ENCODE results near the gene ZNF148.

Gene ZNF148

DNA sequence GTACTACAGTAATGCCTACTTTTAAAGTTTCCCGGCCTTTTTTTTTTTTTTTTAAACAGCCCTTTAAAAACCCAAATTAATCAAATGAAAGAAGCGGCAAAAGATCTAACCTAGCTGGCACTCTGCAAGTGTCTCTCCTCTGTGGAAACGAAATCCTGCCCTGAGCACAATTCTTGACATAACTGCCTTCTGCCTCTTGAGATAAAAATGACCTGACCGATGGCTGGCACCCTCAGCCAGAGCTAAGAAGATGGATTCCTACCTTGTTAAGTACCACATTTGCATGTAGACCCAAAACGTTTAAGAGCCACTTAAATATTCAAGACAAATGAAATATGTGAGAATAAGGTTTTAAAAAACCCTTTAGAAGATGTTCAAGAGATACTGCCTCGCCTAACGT lies 146.0 kb downstream of the ZNF148 start:
- no peak for DNase-seq (ENCODE audit: low read depth in 3 of 3)

DNA sequence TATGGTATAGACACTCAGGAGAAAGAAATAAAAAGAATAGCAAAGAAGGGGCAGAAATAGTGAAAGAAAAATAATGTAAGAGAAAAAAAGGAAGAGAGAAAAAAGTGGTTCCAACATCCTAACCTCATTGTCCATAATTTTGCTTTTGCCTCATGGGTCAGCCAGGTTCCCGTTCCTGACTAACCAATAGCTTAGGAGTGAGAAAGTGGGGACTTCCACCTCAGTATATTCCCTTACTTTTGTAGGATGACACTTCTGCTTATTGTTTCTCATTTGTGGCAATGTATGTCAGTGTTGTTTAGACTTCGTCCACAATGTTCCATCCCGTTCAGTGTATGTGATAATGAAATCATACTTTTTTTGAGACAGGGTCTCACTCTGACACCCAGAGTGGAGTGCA lies 153.3 kb downstream of the ZNF148 start:
- DNase-seq (ENCODE audit: low read depth in 3 of 3) = no peak

DNA sequence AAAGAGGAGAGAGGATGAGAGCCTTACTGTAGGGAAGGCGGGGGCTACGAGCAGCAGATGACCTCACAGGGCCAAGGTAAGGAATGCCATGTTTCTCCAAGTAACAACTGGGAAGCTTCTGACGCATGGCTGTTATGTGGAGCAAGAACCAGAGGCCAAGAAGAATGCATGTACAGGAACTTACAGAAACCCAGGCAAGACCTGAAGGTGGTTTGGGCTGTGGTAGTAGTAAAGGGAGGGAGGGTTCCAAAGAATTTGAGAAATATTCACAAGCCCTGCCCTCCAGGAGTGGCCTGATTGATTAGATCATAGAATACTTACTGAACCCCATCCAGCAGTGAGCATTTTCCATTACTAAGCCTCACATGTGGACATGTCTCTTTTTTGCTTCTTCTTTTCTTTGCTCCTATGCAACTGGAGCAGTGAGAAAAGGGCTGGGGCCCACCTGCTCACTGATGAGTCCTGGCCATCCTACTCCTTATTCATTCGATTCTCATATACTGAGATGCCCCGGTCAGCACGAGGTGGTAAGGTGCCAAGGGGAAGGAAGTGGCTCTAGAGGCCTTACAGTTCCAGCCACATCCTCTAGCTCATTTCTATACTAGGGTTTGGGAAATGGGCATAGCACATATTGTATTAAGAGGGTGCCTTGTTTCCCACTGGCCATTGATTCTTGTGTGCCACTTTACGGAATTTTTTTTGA lies 154.2 kb downstream of the ZNF148 start:
- DNase-seq (ENCODE audit: low read depth in 3 of 3) = no peak

DNA sequence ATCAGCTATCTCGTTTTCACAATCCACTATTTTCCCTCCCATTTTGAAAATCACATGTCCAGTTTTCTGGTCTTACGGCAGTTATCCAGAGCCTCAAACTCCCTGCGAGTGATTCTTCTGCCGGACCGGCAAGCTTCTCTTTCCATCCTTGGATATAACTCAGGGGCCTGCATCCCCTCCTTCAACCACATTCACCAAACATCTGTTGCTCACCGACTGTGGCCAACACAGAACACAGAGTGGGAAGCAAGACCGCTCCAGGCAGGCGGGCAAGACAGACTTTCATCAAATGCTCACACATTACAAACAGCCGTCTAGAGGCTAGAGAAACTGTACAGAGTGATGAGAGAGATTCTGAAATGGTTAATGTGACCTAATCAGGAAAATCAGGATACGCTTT lies 154.9 kb downstream of the ZNF148 start:
- no peak for DNase-seq (ENCODE audit: low read depth in 3 of 3)

DNA sequence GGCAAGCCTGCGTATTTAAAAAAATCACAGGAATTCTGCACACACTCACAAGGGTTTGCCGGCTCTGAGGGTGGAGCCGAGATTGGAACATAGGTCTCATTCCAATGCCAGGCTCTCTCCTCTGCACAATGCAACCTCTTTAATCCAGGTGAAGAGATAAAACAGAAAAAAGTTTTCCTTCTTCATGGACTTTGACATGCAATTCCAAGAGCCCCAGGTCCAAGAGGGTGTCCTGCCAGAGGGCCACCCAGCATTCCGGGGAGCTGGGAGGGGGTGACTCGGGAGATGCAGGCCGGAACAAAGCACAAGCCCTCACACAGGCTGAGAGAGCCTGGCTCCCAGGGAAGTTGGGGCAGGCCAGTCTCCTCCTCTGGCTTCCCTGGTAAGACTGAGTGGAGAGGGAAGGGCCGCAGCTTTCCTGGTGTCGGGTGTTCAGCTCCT lies 155.8 kb downstream of the ZNF148 start:
- DNase-seq (ENCODE audit: low read depth in 3 of 3) = no peak

DNA sequence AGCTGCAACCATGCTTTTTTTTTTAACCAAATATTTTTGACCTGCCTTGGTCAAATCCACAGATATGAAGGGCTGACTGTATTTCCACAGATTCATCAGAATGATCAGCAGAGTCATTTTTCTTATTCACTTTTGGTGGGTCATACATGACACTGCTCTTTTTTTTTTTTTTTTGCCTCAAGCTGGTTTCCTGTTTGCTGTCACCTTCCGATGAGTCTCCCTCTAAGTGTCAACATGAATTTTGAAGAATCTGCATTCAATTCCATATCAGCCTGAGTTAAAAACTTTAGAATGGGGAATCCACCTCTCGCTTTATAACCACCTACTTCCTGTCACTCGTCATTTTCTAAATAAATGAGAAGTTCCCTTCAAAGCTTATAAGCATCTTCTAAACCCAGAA lies 160.4 kb downstream of the ZNF148 start:
- DNase-seq (ENCODE audit: low read depth in 3 of 3) = no peak

DNA sequence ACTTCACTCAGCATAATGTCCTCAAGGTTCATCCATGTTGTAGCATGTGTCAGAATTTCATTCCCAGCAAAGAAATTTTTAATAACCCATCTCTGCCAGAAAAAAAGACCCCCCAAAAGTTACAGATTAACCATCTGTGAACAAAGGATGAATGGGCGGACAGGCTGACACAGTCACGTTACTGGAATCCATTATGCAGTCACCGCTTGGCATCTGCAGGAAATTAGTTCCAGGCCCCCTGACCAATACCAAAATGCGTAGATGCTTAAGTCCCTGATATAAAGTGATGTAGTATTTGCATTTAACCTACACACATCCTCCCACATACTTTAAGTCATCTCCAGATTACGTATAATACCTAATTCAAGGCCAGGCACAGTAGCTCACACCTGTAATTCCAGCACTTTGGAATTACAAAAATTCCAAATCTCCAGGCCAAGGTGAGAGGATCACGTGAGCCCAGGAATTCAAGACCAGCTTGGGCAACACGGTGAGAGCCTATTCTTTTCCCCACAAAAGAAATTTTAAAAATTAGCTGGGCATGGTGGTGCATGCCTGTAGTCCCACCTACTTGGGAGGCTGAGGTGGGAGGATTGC lies 161.1 kb downstream of the ZNF148 start:
- no peak for DNase-seq (ENCODE audit: low read depth in 3 of 3)

DNA sequence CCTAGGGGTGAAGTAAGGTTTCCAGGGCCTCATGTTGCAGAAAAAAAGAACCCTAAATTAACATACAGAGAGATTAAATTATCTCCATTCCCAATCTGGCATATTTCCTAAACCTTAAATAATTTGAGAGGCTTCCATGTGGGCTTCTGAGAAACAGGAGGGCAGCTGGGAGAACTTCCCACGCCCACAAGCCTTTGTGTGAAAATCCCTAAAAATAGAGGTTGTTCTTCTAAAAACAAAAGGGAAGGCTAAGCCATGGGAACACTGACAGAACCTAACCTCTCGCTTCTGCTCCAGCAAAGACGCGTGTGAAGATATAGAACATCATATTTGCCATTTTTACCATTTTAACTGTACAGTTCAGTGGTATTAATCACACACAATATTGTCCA lies 161.8 kb downstream of the ZNF148 start:
- DNase-seq (ENCODE audit: low read depth in 3 of 3) = no peak

DNA sequence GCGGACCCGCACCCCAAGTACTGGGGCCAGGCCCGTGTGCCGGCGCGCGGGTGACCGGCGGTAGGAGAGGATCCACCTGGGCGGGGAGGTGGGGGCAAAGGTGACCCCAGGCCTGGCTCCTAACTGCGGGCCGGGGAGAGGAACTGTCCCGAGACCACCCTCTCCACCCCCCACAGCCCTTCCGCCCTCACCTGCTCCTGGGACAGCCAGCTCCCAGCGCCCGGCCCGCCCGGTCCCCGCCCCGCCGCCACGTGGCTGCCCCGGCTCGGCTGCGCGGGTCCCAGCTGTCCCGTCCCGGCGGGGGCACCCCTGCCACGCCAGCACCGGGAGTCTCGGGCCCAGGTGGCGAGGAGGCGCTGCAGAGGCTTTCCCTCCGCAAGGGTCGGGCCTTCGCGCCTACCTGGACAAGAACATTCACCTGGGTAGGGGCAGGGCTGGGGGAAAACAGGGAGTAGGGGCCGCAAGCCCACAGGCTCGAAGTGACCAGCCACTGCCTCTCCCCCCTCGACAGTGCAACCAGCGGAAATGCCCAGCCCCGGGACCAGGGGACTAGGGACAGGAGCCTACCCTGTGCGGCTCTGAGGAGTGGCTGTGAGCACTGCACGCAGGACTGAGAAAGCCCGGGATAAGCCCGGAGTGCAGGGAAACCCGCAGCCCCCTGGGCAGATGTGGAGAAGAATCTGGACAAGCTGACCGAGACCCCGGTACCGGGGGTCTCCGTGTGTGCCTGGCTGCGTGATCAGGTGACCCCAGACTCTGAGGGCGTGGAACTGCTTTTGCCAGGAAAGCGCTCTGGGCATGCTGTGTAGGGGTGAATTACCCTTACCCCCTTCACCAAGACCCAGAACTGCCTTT lies 162.4 kb downstream of the ZNF148 start, which contains the start of gene SLC12A8:
Gene SLC12A8 (minus strand): TSS at position 240 of the 855 bp plus-strand sequence. CDS start 1,399 bp downstream, outside the sequence.
- DNase-seq (ENCODE audit: low read depth in 3 of 3) = no peak

DNA sequence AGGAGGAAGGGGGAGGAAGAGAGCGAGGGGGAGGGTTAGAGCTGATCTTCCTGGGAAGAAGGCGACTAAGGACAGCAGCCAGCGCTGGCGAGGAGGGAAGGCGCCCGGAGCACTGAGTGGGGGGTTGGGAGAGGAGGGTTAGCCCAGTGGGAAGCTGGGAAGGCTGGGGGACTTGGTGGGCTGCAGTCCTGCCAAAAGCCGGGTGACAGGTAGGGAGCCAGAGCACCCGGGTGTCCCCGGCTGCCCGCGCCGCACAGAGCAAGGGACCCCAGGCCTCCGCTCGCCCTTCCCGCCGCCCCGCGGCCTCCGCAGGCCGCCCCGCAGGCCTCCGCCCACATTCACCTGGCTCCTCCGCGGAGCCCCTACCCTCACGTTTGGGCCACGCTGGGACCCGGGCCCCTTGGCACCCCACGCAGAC lies 163.0 kb downstream of the ZNF148 start:
- DNase-seq (ENCODE audit: low read depth in 3 of 3) = no peak

DNA sequence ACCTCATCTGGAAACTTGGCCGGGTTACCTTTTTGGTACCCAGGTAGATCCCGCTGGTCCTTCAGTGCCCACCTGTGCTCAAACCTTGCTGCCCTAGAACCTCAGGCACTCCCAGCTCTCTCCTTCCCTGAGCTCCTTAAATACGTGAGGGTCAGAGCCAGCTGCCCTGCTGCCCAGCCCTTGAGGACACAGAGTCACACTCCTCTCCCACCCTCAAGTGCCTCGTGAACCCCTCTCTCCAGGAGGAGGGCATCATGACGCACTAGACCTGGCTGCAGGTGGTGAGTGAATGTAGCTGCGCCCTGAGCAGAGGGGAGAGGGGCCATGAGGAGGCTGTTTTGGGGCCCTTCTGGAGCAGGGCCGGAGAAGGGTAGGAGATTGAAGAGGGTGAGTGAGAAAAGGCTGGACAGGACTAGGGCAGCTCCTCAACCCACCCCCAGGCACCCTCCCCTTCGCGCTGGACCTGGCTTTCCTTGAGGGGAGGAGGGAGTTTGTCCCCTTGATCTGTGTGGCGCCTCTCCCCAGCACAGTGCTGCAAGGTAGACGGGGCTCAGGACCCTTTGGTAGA lies 163.5 kb downstream of the ZNF148 start:
- DNase-seq (ENCODE audit: low read depth in 3 of 3) = no peak

DNA sequence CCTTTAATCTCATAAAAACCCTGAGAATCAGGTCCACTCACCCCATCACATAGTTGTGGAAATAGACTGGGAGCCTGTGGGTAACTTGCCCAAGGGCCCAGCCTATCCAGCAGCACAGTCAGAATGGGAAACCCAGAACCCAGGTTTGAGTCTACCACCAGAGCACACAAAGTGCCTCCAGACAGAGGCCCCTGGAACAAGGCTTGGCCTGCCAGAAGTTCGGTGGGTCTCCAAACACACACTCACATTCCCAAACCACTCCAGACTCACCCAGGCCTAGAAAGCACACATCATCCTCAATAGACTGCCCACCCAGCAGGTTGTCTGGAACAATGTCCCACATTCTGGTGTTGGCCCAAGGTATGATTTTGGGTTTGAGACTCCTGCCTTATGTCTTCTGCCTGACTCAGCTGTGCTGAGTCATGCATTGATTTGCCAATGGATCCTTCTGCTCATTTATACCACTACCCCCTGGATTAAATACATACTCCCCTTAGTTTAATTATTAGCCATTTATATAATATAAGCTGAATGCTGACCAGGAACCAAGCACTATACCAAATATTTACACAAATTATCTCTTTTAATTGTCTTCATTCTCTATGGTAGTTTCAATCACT lies 167.1 kb downstream of the ZNF148 start:
- DNase-seq (ENCODE audit: low read depth in 3 of 3) = no peak

DNA sequence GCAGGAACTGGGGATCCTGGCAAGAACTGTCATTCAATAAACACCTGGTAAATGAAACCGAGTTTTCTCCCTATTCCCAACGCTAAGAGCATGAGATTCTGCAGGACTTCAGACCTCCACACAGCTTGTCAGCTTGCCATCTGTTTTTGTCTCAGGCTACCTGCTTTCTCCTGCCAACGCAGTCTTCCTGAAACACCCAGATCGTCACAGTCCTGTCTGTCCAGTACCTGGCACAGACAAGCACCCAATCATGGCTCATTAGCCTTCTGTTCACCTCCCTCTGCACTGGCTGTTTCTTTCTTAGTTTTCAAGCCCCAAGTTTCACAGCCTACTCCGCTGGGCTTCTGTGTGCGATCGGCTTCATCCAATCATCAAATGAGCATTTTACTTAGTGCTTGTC lies 167.6 kb downstream of the ZNF148 start:
- DNase-seq (ENCODE audit: low read depth in 3 of 3) = no peak

DNA sequence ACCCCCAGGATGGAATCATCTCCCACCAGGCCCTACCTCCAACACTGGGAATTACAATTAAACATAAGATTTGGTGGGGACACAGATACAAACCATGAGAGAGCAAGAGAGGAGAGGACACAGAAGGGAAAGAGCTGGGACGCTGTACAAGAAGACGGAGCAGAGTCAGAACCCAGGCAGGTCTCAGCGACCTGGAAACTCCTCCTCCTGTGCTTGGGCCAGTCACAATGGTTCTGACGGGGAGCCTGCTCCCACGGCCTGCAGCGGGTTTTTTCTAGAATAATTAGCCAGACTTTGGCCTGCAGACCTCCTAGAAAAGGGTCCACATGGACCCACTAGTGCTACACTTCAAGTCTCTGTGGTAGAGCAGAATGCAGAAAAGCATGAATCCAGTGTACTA lies 168.2 kb downstream of the ZNF148 start:
- no peak for DNase-seq (ENCODE audit: low read depth in 3 of 3)

DNA sequence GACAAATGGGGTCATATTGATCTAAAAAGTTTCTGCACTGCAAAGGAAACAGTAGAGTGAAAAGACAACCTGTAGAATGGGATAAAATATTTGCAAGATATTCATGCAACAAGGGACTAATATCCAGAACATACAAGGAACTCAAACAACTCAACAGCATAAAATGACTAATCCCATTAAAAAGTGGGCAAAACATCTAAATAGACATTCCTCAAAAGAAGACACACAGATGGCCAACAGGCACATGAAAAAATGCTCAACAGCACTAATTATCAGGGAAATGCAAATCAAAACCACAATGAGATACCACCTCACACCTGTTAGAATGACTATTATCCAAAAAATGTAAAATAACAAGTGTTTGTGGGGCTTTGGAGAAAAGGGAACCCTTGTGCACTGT lies 171.4 kb downstream of the ZNF148 start:
- DNase-seq (ENCODE audit: low read depth in 3 of 3) = no peak

DNA sequence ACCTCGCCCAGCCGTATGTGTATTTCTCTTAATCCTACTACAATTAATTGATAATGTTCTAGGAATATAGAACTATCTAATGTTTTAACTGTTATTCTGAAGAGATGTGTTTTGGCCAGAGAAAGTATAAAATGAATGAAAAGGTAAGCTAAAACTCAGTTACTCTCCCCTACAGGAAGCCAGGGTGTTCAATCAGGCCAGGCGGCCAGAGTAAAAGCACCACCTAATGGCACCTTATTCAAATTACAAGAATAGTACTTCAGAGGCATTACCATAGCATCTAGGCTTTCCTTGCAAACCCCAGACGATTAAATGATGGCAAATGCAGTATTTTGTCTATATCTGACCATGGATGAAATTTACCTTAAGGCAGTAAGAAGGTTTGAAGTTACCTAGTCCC lies 172.9 kb downstream of the ZNF148 start:
- no peak for DNase-seq (ENCODE audit: low read depth in 3 of 3)

DNA sequence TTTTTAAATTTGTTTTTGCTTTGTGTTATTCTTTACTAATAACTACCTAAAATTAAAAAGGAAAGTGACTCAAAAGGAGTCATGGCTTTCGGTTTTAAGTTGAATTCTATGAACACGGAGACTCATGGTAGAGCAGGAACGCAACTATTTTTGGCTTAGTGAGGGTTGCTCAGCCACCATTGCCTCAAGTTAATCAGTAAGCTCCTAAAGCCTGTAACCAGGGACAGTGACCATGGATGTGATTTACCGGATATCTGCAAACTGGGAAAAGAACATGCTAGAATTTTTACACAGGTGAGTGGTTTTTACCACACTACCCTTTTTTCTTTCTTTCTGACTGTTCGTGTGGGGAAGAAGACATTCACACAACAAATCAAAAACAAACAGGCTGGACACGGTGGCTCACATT lies 174.4 kb downstream of the ZNF148 start:
- DNase-seq (ENCODE audit: low read depth in 3 of 3) = no peak

DNA sequence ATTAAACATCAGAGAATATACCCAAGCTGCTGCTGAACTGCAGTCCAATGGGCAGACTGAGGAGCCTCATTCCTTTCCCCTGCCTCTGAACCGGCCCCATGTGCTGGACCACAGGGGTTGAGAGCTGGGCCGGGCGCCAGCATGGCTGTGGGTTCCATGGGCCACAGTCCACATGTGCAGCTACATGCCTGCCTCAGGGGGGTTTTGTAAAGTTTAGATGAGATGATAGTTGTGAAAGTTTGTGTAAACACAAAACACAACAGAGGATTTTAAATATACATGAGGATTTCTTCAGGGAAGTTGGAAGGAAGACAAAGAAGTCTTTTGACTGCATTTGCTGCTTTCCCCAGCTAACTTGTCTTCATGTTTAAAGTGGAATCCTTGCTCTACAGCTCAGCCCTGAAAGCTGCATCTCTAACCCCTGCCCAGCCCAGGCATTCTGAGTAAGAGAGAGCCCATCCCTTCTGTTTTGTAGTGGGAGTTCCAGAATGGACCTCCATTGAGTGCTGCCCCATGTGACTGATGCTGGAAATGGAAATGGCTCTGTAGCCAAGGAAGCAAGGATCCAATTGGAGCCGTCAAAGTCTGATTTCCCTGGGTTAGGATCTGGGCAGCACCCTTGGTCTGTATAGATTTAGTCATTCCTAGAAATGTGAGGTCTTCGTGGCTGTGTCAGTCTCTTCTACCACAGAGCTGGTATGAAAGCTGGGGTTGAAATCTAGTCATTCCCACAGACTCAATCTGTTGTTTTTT lies 180.1 kb downstream of the ZNF148 start:
- DNase-seq (ENCODE audit: low read depth in 3 of 3) = no peak

DNA sequence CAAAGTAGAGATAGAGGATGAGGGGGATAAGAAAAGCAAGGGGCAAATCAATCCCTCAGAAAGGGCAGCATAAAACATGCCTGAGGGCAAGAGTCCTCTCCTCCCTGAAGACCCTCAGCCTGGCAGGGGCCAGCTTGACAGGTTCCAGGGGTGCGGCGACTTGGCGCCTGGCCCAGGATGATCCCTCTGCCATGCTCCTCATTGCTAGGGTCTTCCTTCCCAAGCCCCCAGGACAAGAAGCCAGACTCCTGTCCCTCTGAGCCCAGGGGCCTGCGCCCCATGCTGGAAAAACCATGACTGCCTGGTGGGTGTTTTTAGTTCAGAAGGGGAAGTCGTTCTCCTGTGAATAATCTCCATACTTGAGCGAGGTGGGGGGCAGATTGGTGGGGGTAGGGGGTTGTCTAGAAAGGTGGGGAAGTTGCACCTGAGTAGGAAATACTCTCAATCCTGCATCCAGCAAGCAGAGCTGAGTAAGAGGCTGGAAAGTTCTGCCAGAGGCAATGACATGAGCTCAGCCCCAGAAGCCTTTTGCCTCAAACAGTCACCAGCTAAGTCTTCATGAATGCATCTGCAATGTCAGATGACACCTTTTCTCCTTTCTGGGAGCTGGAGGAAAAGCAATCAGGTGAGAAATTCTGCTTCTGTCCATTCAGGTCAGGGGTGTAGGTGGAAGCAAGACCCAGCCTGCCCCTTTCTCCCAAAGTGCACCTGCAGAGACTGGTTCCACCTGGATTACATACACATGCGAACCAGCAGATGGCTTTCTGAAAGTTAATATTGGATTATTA lies 180.9 kb downstream of the ZNF148 start:
- no peak for DNase-seq (ENCODE audit: low read depth in 3 of 3)
